Measurements from ENCODE around the gene ADAM22. TPM values are rescaled to one million over a fixed set of nuclear protein-coding genes. Genes with fewer than 3 reads are reported as not detected.

The ADAM22 gene
- total RNA-seq, 1 donor from 2014 or later: 2.3 TPM

- no peak for DNase-seq (ENCODE audit: low spot score)
Measured at GRCh38 chr7:88216276-88216675, 282.2 kb downstream of the ADAM22 start.

GRCh38 chr7:88217675-88218428 lies 283.8 kb downstream of the ADAM22 start:
- no peak for DNase-seq (ENCODE audit: low spot score)

DNA sequence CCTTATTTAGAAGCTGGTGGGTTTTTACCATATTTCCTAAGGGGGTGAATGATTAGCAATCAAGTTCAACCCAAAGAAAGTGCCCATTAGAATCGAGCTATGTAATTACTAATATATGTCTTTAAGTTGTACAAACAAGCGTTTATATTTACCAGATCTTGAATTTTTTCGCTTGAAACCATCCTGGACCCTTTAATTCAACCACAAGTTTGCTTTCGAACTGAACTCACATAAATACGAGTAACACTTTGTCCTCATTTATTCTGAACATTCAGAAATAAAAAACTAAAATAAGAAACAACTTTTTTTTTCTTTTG lies 284.3 kb downstream of the ADAM22 start:
- DNase-seq (ENCODE audit: low spot score): no peak

- no peak for DNase-seq (ENCODE audit: low spot score)
Measured at GRCh38 chr7:88218836-88219605, 285.0 kb downstream of the ADAM22 start.

DNA sequence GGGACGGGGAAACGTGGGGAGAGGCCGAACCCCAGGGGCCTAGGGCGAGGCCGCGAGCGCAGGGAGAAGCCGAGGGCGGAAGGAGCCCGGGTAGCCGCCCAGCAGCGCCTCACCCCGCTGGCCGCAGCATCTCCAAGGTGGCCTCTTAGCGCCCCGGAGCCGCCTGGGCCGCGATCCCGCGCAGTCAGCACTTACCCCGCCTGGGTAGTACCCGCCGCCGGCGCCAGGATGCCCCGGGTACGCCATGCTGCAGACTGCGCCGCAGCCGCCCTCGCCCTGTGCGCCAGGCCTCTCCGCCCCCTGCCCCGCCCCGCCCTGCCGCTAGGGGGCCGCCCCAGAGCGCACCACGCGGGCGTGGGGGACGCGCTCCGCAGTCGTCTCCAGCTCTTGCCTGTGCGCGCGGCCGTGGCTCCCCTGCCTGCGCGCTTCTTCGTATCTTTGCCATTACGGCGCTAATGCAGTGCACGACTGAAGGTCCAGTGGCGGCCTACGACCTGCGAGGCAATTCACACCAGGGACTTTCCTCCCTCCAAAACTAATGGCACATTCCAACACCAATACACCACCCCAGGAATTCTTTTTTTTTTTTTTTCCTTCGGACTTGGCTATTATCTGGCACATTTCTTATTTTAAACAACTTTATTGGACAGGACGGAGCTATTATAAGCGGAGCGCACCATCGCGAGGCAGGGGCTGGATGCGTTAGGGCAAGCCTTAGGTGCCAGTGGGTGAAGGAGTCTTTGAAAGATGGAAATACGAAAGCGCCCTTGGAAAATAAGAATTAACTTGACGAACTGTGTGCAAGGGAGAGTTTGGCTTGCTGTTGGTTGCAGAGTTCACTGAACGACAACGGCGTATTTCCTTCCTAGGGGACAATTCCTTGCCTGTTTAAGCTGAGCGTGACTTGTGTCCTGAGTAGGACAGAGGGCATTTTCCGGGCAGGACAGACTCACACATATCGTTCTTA lies 286.0 kb downstream of the ADAM22 start, which contains the start of gene SRI:
Gene SRI (minus strand): TSS at position 258 of the 967 bp plus-strand sequence. CDS start 12 bp downstream, at position 246.
- peak; percentile 96 for DNase-seq (ENCODE audit: low spot score)

- DNase-seq (ENCODE audit: low spot score): no peak
Measured at GRCh38 chr7:88223265-88223664, 289.2 kb downstream of the ADAM22 start.

GRCh38 chr7:88224601-88225275 lies 290.7 kb downstream of the ADAM22 start:
- DNase-seq (ENCODE audit: low spot score): no peak

DNA sequence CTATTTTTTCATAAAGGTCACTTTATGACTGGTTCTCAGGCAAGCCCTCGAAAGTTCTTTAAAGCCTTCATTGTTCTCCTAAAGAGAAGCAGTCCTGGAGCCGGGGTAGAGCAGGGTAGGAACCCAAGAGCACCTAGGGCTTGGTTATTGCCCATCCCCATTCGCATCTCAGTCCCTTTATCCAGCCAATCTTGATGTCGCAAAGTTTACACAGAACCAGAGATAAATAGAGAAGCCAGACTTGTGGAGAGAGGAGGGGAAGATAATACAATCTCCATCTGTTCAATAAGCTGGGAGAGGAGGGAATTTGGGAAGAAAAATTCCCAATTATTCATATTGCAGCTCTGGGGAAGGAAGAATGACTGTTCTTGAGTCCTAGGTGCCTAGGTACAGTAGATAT lies 292.1 kb downstream of the ADAM22 start:
- DNase-seq (ENCODE audit: low spot score): no peak

DNA sequence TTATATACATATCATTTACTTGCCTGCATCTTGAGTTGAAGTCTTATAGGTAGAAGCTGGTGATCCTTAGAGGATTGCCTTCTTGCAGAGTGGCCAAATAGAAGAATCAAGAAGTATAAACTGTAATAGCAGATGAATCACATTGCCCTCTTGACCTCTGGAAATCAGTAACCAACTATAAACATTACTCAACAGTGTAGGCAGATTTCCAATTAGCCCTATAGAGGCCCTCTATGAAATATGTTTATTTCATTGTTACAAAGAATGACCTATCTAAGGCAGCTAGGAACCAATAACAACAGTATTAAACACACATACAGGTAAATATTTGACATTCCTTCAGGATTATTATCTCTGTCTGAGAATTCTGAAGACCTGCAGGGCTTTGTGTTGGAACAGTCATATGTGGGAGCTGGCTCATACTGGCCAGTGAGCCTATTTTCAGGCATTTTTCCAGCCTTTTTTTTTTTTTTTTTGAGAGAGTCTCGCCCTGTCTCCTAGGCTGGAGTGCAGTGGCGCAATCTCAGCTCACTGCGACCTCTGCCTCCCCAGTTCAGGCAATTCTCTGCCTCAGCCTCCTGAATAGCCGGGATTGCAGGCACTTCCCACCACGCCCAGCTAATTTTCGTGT lies 292.9 kb downstream of the ADAM22 start:
- DNase-seq (ENCODE audit: low spot score): no peak

DNA sequence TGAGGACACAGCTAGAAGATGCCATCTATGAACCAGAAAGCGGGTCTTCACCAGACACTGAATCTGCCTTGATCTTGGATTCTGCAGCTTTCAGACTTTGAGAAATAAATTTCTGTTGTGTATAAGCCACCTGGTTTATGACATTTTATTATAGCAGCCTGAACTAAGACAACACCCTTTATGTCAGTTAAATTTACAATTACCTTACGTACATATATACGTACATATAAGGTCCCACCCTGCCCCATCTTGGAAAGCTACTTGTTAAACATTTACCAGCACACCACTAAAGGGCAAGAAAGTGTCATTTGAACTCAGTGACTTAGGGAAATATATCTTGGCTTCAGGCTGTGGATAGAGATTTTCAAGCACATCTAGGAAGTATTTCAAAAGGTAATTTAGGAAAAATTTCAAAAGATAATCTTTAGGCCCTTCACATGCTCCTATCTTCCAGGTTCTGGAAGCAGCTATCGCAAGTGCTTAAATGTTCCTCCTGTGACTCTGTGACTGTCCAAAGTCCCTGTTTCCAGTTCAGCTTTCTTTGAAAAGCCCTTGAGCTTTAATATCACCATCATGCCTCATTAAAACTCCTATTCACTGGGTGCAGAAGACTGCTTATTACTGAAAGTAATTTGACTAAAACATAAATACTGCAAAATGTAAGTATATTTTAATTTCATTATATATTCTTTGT lies 295.4 kb downstream of the ADAM22 start:
- no peak for DNase-seq (ENCODE audit: low spot score)

GRCh38 chr7:88230646-88231045 lies 296.6 kb downstream of the ADAM22 start:
- no peak for DNase-seq (ENCODE audit: low spot score)

DNA sequence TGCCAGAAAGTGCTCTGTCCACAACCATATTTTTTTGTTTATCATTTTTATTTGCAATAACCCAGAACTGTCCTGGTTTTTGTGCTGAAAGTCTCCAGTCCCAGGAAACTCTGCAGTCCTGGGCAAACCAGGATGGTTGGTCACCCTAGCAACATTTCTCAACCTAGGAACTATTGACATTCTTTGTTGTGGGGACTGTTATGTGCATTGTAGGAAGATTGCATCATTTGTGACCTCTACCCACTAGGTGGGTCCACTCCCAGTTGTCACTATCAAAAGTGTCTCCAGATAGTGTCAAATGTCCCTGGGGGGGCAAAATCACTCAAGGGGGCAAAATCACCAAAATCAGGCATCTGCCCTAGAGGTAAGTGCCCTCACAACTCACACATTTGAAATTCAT lies 299.8 kb downstream of the ADAM22 start:
- no peak for DNase-seq (ENCODE audit: low spot score)

GRCh38 chr7:88239852-88240251 lies 305.8 kb downstream of the ADAM22 start:
- no peak for DNase-seq (ENCODE audit: low spot score)

GRCh38 chr7:88243345-88243909 lies 309.4 kb downstream of the ADAM22 start:
- no peak for DNase-seq (ENCODE audit: low spot score)

- no peak for DNase-seq (ENCODE audit: low spot score)
Measured at GRCh38 chr7:88244258-88244657, 310.2 kb downstream of the ADAM22 start.
